ENCODE results near the gene TBC1D5. TPM values are rescaled to one million over a fixed set of nuclear protein-coding genes. Genes with fewer than 3 reads are reported as not detected.

TBC1D5 gene
- total RNA-seq, 4 donors from 2014 or later: 51.9 to 66.8 (median 60.1) TPM

- WGBS, 2 donors: 79% methylated on average over 7 of the region's 7 CpGs
- intact Hi-C loops (cut with DNase I; ENCODE audit: low total_unique reads): no loop called here
These were observed 576.1 kb downstream of the TBC1D5 start for GRCh38 chr3:17166369-17166768.

GRCh38 chr3:17162116-17162515 is 580.3 kb downstream of the TBC1D5 start:
- no peak for TF ChIP-seq CTCF (IDR thresholded peaks at IDR 0.05)
- no peak for TF ChIP-seq POLR2A (IDR thresholded peaks at IDR 0.05)
- intact Hi-C loops (cut with DNase I; ENCODE audit: low total_unique reads): no loop called here
- H3K4me3 ChIP-seq (ENCODE audit: low read depth, poor library complexity, severe bottlenecking): no peak overlapping the region
- 94 to 100% methylated on average over 2 of the region's 2 CpGs for WGBS, 2 donors
- DNase-seq (ENCODE audit: low spot score in 2 of 2): no peak

More at GRCh38 chr3:17166369-17166768, 576.1 kb downstream of the TBC1D5 start:
- TF ChIP-seq CTCF (IDR thresholded peaks at IDR 0.05): no peak
- no peak for TF ChIP-seq POLR2A (IDR thresholded peaks at IDR 0.05)
- DNase-seq (ENCODE audit: low spot score in 2 of 2): no peak
- H3K4me3 ChIP-seq (ENCODE audit: low read depth, poor library complexity, severe bottlenecking): no peak overlapping the region

GRCh38 chr3:17160597-17160996 is 581.8 kb downstream of the TBC1D5 start:
- intact Hi-C loops (cut with DNase I; ENCODE audit: low total_unique reads): no loop called here
- no peak overlapping the region for H3K4me3 ChIP-seq (ENCODE audit: low read depth, poor library complexity, severe bottlenecking)
- WGBS, 2 donors: 85 to 93% methylated on average over 4 of the region's 4 CpGs
- TF ChIP-seq CTCF (IDR thresholded peaks at IDR 0.05) (no peak), POLR2A (IDR thresholded peaks at IDR 0.05) (no peak)
- no peak for DNase-seq (ENCODE audit: low spot score in 2 of 2)

- no peak for DNase-seq (ENCODE audit: low spot score in 2 of 2)
- 95% methylated on average over 8 of the region's 8 CpGs for WGBS, 2 donors
- intact Hi-C loops (cut with DNase I; ENCODE audit: low total_unique reads): no loop called here
- no peak for TF ChIP-seq POLR2A (IDR thresholded peaks at IDR 0.05)
- no peak overlapping the region for H3K4me3 ChIP-seq (ENCODE audit: low read depth, poor library complexity, severe bottlenecking)
These were observed 583.3 kb downstream of the TBC1D5 start for GRCh38 chr3:17158941-17159682.

GRCh38 chr3:17157713-17158112 is 584.7 kb downstream of the TBC1D5 start:
- WGBS, 2 donors: 82 to 89% methylated on average over 2 of the region's 2 CpGs
- H3K4me3 ChIP-seq (ENCODE audit: low read depth, poor library complexity, severe bottlenecking): no peak overlapping the region
- TF ChIP-seq CTCF (IDR thresholded peaks at IDR 0.05): no peak
- no peak for TF ChIP-seq POLR2A (IDR thresholded peaks at IDR 0.05)
- intact Hi-C loops (cut with DNase I; ENCODE audit: low total_unique reads): no loop called here
- no peak for DNase-seq (ENCODE audit: low spot score in 2 of 2)

- WGBS, 2 donors: 96% methylated on average over 10 of the region's 10 CpGs
- intact Hi-C loops (cut with DNase I; ENCODE audit: low total_unique reads): no loop called here
- H3K4me3 ChIP-seq (ENCODE audit: low read depth, poor library complexity, severe bottlenecking): no peak overlapping the region
- DNase-seq (ENCODE audit: low spot score in 2 of 2): peak in 1 of 2 donors; percentile 75
- TF ChIP-seq POLR2A (IDR thresholded peaks at IDR 0.05) (no peak), CTCF (IDR thresholded peaks at IDR 0.05) (no peak)
These were observed 585.6 kb downstream of the TBC1D5 start for GRCh38 chr3:17156864-17157263.
